PC-9 (cell line): ENCODE results near the gene LRIG1. TPM values are rescaled to one million over a fixed set of nuclear protein-coding genes. Genes with fewer than 3 reads are reported as not detected.

ENCODE experiments used
- BruUV-seq: library from RNA; stranded (reverse); fragments of 400-500 nt; replicated peaks from 2 replicates; lab custom pipeline; 2021; lab: Mats Ljungman, UMichigan
- CTCF ChIA-PET: fragments of 300-600 bp; sonication (Branson Sonifier 250); formaldehyde crosslinking; loops from one replicate; lab custom pipeline; 2022; ENCODE audit warnings: antibody characterized with exemption; lab: Charles Lee
- POLR2A ChIA-PET: fragments of 300-600 bp; sonication (Branson Sonifier 250); formaldehyde crosslinking; loops from one replicate; lab custom pipeline; 2022; ENCODE audit warnings: antibody characterized with exemption; ENCODE audit not compliant: unreplicated experiment; lab: Charles Lee
- DNase-seq, 2 experiments: peaks; one replicate each; pipeline versions ENCODE4 v3.0.0 to v3.0.0-alpha.2; 2015 to 2022; ENCODE audit warnings: mixed read lengths in 1 of 2
- H2AFZ ChIP-seq: fragments of 200-600 bp; sonication (generic); 2 replicates; pipeline ENCODE4 v1.8.1; 2017; ENCODE audit warnings: antibody characterized with exemption
- H3F3A ChIP-seq: fragments of 200-600 bp; sonication (generic); 2 replicates; pipeline ENCODE4 v1.8.1; 2017; ENCODE audit warnings: antibody characterized with exemption, mild to moderate bottlenecking, low read depth; ENCODE audit not compliant: insufficient read depth
- H3K27ac ChIP-seq: fragments of 200-600 bp; sonication (generic); 2 replicates; pipeline ENCODE4 v1.6.1; 2016; ENCODE audit warnings: mixed run types
- H3K27me3 ChIP-seq: fragments of 200-600 bp; sonication (generic); 2 replicates; pipeline ENCODE4 v1.6.1; 2016; ENCODE audit warnings: low read depth, mixed run types; ENCODE audit not compliant: insufficient read depth
- H3K36me3 ChIP-seq: fragments of 200-600 bp; sonication (generic); 2 replicates; pipeline ENCODE4 v1.6.1; 2016; ENCODE audit warnings: low read depth, mixed run types
- H3K4me1 ChIP-seq: fragments of 200-600 bp; sonication (generic); replicated peaks from 2 replicates; pipeline ENCODE4 v1.6.1; 2016; ENCODE audit warnings: mixed run types; ENCODE audit not compliant: insufficient read depth
- H3K4me2 ChIP-seq: fragments of 200-600 bp; sonication (generic); 2 replicates; pipeline ENCODE4 v1.6.1; 2017; ENCODE audit warnings: mixed run types
- H3K4me3 ChIP-seq: fragments of 200-600 bp; sonication (generic); 2 replicates; pipeline ENCODE4 v1.6.1; 2016; ENCODE audit warnings: mixed run types
- H3K79me2 ChIP-seq: fragments of 200-600 bp; sonication (generic); 2 replicates; pipeline ENCODE4 v1.6.1; 2017; ENCODE audit warnings: low read depth, mixed run types
- H3K9me2 ChIP-seq: fragments of 200-600 bp; sonication (generic); 2 replicates; pipeline ENCODE4 v1.8.1; 2017; ENCODE audit warnings: mild to moderate bottlenecking; ENCODE audit not compliant: insufficient read depth
- H3K9me3 ChIP-seq: fragments of 200-600 bp; sonication (generic); 2 replicates; pipeline ENCODE4 v1.8.1; 2016; ENCODE audit warnings: low read depth; ENCODE audit not compliant: insufficient read depth
- H4K20me1 ChIP-seq: fragments of 200-600 bp; sonication (generic); 2 replicates; pipeline ENCODE4 v1.8.1; 2017; ENCODE audit not compliant: insufficient read depth
- EZH2 ChIP-seq: fragments of 200-600 bp; sonication (generic); IDR thresholded peaks from 2 replicates; pipeline ENCODE4 v1.8.0; 2017; ENCODE audit warnings: antibody characterized with exemption, low read depth
- intact Hi-C: fragments of 100-400 bp; cut with micrococcal nuclease; formaldehyde crosslinking; loops from one replicate; pipeline ENCODE4 v1.10.0; 2022; ENCODE audit not compliant: unreplicated experiment
- total RNA-seq: library from RNA; stranded (reverse); gene quantifications from 2 replicates; pipeline ENCODE4 v1.2.3, GENCODE V29; 2021
- TF ChIP-seq, protein P1 (sequence below): fragments of 200-600 bp; sonication (generic); conservative IDR thresholded peaks from 2 replicates; pipeline ENCODE4 v1.6.1; 2017; ENCODE audit warnings: mixed run types, antibody characterized with exemption, mild to moderate bottlenecking, moderate library complexity

LRIG1 gene
- total RNA-seq, 1 experiment from 2014 or later = not detected

DNA sequence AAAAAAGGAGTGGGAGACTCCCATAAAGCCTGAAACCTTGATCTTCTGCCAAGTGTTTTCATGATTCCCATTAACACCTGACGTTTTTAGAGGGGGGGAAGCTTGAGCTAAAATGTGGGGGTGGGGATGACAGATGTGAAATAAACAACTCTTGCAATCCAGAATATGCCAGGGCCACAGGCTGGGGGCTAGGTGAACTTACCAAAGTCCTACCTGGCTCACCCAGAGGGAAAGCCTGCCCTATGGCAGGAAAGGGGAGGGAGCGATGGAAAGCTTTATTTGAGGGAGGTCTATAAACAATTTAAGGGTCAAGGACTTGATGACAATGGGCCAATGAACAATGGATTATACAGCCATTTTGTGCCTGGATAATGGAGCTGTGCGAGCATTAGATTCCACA, 108.3 kb downstream of the LRIG1 start:
- DNase-seq = no peak
- no peaks in the 10 kb centered on the region for H3K27me3 ChIP-seq
- H3K9me3 ChIP-seq = 0 out of 2 replicates have a peak, but pooled peaks cover 3% of the 10 kb centered on the region
- POLR2A ChIA-PET = no interaction called here
- H3F3A ChIP-seq = no peaks in the 10 kb centered on the region
- no peaks in the 10 kb centered on the region for H3K79me2 ChIP-seq
- H3K27ac ChIP-seq = no peak overlapping the region
- CTCF ChIA-PET = no interaction called here
- no peak overlapping the region for H2AFZ ChIP-seq
- no peaks in the 10 kb centered on the region for H3K9me2 ChIP-seq
- no peak for TF ChIP-seq EZH2
- TF ChIP-seq, protein P1, sequence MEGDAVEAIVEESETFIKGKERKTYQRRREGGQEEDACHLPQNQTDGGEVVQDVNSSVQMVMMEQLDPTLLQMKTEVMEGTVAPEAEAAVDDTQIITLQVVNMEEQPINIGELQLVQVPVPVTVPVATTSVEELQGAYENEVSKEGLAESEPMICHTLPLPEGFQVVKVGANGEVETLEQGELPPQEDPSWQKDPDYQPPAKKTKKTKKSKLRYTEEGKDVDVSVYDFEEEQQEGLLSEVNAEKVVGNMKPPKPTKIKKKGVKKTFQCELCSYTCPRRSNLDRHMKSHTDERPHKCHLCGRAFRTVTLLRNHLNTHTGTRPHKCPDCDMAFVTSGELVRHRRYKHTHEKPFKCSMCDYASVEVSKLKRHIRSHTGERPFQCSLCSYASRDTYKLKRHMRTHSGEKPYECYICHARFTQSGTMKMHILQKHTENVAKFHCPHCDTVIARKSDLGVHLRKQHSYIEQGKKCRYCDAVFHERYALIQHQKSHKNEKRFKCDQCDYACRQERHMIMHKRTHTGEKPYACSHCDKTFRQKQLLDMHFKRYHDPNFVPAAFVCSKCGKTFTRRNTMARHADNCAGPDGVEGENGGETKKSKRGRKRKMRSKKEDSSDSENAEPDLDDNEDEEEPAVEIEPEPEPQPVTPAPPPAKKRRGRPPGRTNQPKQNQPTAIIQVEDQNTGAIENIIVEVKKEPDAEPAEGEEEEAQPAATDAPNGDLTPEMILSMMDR = no peak
- H3K4me2 ChIP-seq = no peak overlapping the region
- H4K20me1 ChIP-seq = no peaks in the 10 kb centered on the region
- H3K4me1 ChIP-seq = no peaks in the 10 kb centered on the region
- H3K36me3 ChIP-seq = no peaks in the 10 kb centered on the region
- intact Hi-C loops = no loop called here
- no peak overlapping the region for H3K4me3 ChIP-seq
- no TSS peak for BruUV-seq

DNA sequence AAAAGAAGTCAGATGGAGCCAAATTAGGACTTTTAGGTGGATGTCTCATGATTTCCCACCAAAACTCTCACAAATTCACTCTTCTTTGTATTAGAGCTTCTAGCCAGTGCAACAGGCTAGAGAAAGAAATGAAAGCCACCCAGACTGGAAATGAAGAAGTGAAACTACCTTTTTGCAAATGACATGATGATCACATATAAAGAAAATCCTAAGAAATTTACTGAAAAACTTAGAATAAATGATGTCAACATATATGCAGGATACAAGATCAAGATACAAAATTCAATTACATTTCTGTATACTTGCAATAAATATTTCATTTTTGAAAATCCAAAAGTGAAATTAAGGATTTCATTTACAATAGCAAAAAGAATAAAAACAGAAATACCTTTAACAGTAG, 110.8 kb downstream of the LRIG1 start:
- ChIA-PET POLR2A (no interaction called here), CTCF (no interaction called here)
- no peak overlapping the region for H2AFZ ChIP-seq
- BruUV-seq = no TSS peak
- H3F3A ChIP-seq = no peaks in the 10 kb centered on the region
- H3K4me1 ChIP-seq = no peaks in the 10 kb centered on the region
- TF ChIP-seq, protein P1 = no peak
- no peak for TF ChIP-seq EZH2
- H3K36me3 ChIP-seq = no peaks in the 10 kb centered on the region
- H3K4me2 ChIP-seq = no peak overlapping the region
- H3K9me3 ChIP-seq = 0 out of 2 replicates have a peak, but pooled peaks cover 3% of the 10 kb centered on the region
- H3K27me3 ChIP-seq = no peaks in the 10 kb centered on the region
- H3K27ac ChIP-seq = no peak overlapping the region
- no peak overlapping the region for H3K4me3 ChIP-seq
- intact Hi-C loops = no loop called here
- no peak for DNase-seq
- H3K79me2 ChIP-seq = no peaks in the 10 kb centered on the region
- H3K9me2 ChIP-seq = no peaks in the 10 kb centered on the region
- H4K20me1 ChIP-seq = no peaks in the 10 kb centered on the region

DNA sequence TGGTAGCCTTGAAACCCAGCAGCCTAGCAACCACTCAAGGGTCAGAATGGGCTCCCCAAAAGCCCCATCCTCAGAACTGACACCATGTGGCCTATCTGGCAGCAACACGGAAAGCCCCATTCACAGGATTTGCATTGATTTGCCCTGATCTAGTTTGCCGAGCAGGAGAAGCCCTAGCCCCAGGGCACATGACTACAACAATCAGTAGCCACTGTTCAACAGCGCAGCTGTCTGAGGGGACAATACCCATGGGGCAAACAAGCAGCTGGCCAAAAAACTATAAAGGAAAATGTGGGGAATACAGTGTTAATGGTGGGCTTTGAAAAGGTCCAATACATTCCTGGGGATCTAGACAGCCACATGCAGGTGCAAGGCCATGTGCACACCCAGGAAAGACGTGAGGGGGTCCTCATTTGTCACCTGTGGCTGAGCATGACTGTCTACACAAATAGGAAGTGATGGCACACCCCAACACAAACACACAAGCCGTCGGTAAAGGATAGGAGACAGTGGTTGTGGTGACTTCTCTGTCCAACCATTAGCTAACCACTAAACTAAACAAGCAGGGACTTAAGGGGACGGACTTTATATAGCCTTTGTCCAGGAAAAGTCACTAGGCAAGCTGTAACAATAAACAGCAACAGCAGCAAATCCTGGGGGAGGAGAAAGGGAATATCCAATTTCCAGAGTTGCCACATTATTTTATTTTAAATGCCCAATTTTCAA, 113.7 kb downstream of the LRIG1 start:
- no peak for DNase-seq
- Histone ChIP-seq H3K4me3 (no peak overlapping the region), H2AFZ (no peak overlapping the region), H3K27me3 (no peaks in the 10 kb centered on the region), H3K4me2 (no peak overlapping the region), H3K79me2 (no peaks in the 10 kb centered on the region), H4K20me1 (no peaks in the 10 kb centered on the region), H3K36me3 (no peaks in the 10 kb centered on the region), H3F3A (no peaks in the 10 kb centered on the region), H3K9me3 (0 out of 2 replicates have a peak, but pooled peaks cover 3% of the 10 kb centered on the region), H3K27ac (no peak overlapping the region), H3K9me2 (no peaks in the 10 kb centered on the region), H3K4me1 (no peaks in the 10 kb centered on the region)
- ChIA-PET CTCF (no interaction called here), POLR2A (no interaction called here)
- intact Hi-C loops = no loop called here
- no TSS peak for BruUV-seq
- TF ChIP-seq, protein P1 = no peak
- TF ChIP-seq EZH2 = no peak
